CD4-positive, alpha-beta T cell treated with Interleukin-6 for 4 hours (primary cell): ENCODE data around the gene ERMARD.
"Not testable (repeated sequence)": the region's sequence is repeated elsewhere in the genome, so short reads cannot be mapped to it uniquely, and the experiment has no call there.

Experiments used
- DNase-seq: peaks from one replicate; pipeline ENCODE4 v3.0.0-alpha.2; 2020; ENCODE audit warnings: mixed read lengths

The ERMARD gene

GRCh38 chr6:169738204-169738975 lies 13.0 kb upstream of the ERMARD start:
- DNase-seq, result no peak

DNA sequence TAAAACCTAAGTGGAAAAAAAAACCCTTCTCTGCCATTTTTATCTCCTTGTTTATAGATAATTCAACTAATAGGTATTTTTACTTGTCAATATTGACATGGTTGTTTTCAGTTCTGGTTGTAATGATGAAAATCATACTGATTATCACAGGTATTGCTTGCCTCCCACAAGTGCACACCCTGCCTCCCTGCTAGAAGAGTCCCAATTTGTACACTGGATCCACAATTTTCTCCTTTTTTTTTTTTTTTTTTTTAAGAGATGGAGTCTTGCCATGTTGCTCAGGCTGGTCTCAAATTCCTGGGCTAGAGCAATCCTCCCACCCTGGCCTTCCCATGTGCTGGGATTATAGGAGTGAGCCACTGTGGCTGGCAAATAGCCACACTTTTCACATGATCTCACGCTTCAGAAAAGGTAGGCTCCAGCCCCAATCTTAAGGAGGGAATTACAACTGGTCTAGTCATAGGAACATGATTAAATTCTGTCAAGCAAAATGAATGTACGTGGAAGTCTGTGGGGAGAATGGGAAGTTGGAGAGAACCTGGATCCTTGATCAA lies 12.4 kb upstream of the ERMARD start:
- DNase-seq, result no peak

GRCh38 chr6:169741344-169741743 lies 10.1 kb upstream of the ERMARD start:
- no peak for DNase-seq

GRCh38 chr6:169745405-169745804 lies 6.0 kb upstream of the ERMARD start:
- DNase-seq, result no peak

DNA sequence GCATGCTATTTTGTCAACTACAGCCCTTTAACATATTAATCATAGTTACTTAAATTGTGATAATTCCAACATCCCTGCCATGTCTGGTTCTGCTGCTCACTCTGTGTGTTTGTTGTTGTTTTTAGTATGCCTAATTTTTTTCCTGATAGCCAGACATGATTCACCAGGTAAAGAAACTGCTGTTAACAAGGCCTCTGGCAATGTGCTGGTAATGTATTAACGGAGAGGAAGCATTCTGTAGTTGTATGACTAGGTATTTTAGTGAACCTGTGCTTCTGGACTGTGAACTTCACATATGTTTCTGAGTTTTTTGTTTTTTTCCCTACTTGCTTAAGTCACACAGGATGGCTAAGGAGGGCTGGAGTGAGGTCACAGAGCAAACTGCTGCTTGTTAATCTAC lies 4.9 kb upstream of the ERMARD start:
- no peak for DNase-seq

- DNase-seq, result no peak
Measured at GRCh38 chr6:169752074-169752623, 727 bp downstream of the ERMARD start.

DNA sequence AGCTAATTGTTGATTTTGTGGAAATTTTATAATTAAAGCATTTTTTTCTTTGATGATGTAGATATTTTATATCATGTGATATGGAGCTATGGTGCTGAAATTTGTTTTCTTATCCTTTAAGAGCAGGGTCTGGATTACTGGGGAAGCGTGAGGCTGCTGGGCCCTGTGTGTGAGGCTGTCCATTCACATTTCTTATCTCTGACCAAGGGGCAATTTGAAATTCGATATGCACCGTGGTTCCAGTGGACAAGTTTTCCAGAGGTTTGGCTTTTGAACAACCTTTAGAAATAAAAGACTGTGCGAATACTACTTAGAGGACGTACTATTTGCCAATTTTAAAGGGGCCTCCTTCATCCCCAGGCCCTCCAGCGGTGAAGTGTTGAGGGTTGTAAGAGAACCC lies 3.7 kb downstream of the ERMARD start:
- no peak for DNase-seq

DNA sequence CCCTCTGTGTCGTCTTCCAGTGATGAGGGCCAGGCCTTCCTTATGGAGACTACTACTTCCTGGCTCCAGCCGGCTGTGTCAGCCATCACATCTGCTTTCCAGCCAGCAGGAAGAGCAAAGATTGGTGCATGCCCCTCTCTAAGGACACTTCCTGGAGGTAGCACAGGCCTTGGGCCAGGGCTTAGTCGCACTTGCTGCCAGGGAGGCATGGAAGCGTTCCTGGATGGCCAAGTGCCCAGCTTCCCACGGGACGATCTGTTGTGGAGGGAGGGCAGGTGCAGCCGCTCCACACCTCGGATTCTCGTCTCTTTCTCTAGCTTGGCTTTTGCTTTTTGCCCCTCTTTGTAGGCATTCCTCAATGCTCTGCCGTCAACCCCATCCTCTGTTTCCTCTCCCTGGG lies 11.9 kb downstream of the ERMARD start:
- DNase-seq, result no peak

DNA sequence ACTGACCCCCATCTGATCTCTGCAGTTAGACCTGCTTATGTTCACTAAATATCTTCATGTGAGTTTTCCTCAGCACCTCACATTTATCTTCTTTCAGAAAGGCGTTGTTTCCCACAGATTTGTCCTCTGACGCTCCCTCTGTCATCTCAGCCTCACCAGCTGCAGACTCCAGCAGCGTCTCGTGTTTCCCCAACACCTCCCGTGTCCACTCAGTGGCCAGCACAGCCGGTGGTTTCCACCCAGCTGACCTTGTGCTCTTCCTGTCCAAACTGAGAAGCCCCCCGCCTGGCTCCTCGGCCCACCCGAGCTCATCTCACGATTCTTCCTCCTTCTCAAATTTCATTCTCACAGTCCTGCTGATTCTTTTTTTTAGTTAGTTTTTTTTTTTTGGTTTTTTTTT lies 12.5 kb downstream of the ERMARD start:
- DNase-seq, result no peak

- not testable (repeated sequence) for DNase-seq
Measured at GRCh38 chr6:169765789-169766188, 14.4 kb downstream of the ERMARD start.

GRCh38 chr6:169766232-169766631 lies 14.8 kb downstream of the ERMARD start:
- no peak for DNase-seq

DNA sequence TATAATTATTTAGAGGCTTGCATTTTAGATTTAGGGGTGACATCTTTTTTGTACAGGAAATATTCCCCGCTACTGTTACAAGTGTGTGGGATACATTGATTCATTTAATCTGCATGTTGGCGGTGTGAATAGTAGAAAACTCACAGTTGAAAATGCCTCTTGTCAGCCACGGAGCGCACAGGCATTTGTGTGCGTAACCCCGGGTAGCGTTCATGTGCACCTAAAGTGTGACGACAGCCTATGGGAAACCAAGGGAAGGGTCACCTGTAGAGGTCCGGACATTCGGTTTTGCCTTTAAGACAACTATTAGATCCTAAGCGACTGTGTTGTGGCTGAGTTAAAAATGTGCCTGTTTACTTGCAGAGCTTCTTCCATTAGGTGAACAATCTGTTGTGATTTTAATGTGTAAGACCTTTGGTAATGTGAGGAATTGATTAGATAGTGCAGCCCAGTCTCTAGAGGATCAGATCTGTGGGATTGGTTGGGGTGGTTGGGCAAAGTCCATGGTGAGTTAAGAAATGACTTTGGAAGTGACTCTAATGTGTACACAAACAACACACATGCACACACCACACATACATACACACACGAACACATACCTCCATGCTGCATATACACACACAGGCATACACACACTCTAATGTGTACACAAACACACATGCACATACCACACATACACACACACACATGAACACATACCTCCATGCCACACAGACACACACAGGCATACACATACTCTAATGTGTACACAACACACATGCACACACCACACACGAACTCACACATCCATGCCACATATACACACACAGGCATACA lies 15.7 kb downstream of the ERMARD start:
- DNase-seq, result no peak

- DNase-seq, result no peak
Measured at GRCh38 chr6:169774347-169774746, 22.9 kb downstream of the ERMARD start.

- no peak for DNase-seq
Measured at GRCh38 chr6:169775321-169775720, 23.9 kb downstream of the ERMARD start.

GRCh38 chr6:169776379-169776778 lies 25.0 kb downstream of the ERMARD start:
- DNase-seq, result no peak

DNA sequence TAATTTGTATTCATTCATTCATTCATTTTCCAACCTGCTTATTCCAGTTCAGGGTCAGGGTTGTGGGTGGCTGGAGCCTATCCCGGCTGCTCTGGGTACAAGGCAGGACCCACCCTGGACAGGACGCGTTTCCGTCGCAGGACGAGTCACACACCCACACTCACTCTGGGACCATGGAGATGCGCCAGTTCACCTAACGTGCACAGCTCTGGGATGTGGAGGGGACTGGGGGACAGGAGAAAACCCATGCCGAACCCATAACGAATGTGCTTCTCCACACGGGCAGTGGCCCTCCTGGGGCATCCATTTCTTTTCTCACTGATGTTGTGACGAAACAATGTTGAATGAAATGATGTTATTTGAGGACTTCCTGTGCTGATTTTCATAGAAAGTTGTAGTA lies 26.5 kb downstream of the ERMARD start:
- DNase-seq, result no peak

GRCh38 chr6:169778646-169779045 lies 27.2 kb downstream of the ERMARD start:
- DNase-seq, result no peak

- DNase-seq, result no peak
Measured at GRCh38 chr6:169779092-169779815, 27.8 kb downstream of the ERMARD start.

DNA sequence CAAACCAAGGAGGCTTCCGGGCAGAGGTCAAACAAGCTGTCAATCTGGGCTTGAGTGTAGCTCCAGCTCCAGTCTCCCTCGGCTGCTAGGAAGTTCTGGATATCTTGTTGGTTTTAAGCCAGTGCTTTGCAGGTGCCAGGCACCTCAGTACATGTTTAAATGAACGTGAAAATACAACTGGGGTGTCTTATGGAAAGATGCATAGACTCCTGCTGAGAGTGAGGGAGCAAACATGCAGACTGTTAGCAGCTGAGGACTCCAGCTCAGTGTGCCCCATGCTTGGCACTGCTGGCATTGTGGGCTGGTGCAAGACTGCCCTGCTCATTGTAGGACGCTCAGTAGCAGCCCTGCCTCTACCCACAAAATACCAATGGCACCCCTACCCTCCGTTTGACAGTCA lies 28.5 kb downstream of the ERMARD start:
- DNase-seq, result no peak

DNA sequence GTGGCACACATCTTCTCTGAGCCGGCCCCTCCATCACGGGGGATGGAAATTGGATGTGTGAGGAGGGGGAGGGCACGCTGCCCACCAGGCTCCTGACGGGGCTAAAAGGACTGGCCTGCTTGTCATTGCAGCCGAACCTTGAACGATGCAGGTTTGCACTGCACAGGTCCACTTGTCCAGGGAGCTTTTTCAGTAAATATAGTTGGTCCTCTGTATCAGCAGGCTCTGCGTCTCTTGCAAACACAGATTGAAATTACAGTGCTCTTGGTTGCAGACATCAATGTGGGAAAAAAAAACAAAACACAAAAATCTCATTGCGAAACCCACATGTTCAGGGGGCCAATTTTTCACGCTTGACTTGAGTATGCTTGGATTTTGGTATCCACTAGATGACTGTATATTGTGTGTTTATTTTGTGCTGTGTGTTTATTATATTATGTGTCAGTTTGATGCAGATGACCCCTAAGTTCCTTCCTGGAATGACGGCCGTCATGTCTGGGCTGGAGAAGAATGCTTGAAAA lies 29.2 kb downstream of the ERMARD start:
- DNase-seq, result no peak

DNA sequence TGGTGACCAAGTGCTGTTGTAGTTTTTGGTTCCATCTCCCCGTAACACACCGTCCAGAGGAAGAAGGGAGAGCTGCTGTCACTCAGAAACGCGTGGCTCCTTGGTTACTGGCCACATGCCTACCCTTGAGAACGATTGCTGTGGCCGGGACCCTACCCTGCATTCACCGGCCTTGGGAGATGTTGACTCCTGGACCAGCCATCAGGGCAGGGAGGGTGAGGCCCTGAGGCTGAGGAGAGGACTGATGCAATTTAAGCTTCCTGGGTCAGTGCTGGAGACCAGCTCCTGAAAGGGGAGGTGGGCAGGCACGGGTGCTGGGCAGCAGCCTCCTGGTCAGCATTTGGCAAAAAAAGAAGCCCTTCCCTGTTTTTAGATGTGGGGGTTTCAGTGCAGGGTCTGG lies 31.5 kb downstream of the ERMARD start:
- DNase-seq, result no peak

GRCh38 chr6:169783401-169783800 lies 32.0 kb downstream of the ERMARD start:
- DNase-seq, result no peak
